Stimulated activated CD4-positive, alpha-beta T cell treated with anti-CD3 and anti-CD28 coated beads, Interleukin-4, amount 100 ng/mL, for 24 hours (primary cell): ENCODE data around the gene MEGF6.

ENCODE experiments used
- DNase-seq: peaks from one replicate; pipeline ENCODE4 v3.0.0-alpha.2; 2020

Gene MEGF6

GRCh38 chr1:3464649-3465025, 146.7 kb downstream of the MEGF6 start:
- DNase-seq, result no peak

GRCh38 chr1:3463891-3464648, 147.2 kb downstream of the MEGF6 start:
- no peak for DNase-seq

GRCh38 chr1:3463408-3463863, 147.9 kb downstream of the MEGF6 start:
- no peak for DNase-seq

- DNase-seq, result no peak
Observed at GRCh38 chr1:3463013-3463385, 148.3 kb downstream of the MEGF6 start.

- DNase-seq, result no peak
Observed at GRCh38 chr1:3462356-3463012, 148.8 kb downstream of the MEGF6 start.

- DNase-seq, result no peak
Observed at GRCh38 chr1:3461934-3462275, 149.4 kb downstream of the MEGF6 start.

GRCh38 chr1:3461238-3461933, 149.9 kb downstream of the MEGF6 start:
- no peak for DNase-seq

- DNase-seq, result no peak
Observed at GRCh38 chr1:3460672-3461131, 150.6 kb downstream of the MEGF6 start.

GRCh38 chr1:3459940-3460671, 151.2 kb downstream of the MEGF6 start:
- no peak for DNase-seq

GRCh38 chr1:3459051-3459908, 152.0 kb downstream of the MEGF6 start:
- no peak for DNase-seq

GRCh38 chr1:3457910-3458883, 153.1 kb downstream of the MEGF6 start:
- no peak for DNase-seq

- no peak for DNase-seq
Observed at GRCh38 chr1:3456964-3457909, 154.1 kb downstream of the MEGF6 start.

GRCh38 chr1:3456449-3456963, 154.8 kb downstream of the MEGF6 start:
- DNase-seq, result no peak

GRCh38 chr1:3455670-3456448, 155.4 kb downstream of the MEGF6 start:
- DNase-seq, result no peak

GRCh38 chr1:3454811-3455618, 156.3 kb downstream of the MEGF6 start:
- no peak for DNase-seq

GRCh38 chr1:3453891-3454810, 157.2 kb downstream of the MEGF6 start, which contains the start of gene ARHGEF16:
Gene ARHGEF16, plus strand, starts transcription at chr1:3454665. Its CDS starts 8,420 bp downstream, at chr1:3463085.
- DNase-seq, result peak; percentile 19
